COLO829 (cell line): ENCODE measurements around the gene TUBGCP5.

ENCODE experiments used
- DNase-seq: peaks from one replicate; pipeline ENCODE4 v3.0.0; 2012; ENCODE audit warnings: low spot score

TUBGCP5 gene

DNA sequence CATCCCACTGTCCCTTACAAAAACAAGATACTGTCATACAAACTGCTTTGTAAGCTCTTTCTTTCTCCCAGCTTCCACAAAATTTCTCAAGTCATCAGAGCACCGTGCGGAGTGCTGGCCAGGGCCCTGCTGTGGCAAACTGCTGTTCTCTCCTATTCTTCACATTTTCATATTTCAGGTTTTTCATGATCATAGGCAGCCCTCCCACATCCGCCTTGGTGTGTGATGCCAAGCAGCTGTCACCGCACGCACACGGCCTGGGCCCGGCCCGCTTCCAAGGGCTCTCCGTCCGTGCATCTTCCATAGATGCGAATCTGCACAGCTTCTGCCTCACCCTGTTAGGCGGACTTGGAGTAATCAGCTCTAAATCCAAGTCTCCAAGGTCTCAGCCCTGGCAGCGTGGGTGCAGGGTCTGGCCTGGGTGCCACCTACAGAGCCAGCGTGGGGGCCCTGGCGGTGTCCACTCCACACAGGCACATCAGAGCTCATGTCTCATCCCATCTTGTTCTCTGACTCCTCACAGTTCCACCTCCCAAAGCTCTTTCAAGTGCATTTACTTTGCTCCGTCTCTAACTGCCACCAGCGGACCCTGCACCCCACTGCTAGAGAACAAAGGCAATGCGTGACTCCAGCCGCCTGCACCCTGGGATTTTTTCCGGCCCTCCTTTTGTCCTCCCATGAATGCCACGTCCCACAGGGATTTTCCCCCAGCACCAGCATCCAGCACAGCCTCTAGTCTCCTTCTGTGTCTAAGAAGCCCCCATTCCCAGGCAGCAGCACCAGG, 86.4 kb downstream of the TUBGCP5 start:
- no peak for DNase-seq

DNA sequence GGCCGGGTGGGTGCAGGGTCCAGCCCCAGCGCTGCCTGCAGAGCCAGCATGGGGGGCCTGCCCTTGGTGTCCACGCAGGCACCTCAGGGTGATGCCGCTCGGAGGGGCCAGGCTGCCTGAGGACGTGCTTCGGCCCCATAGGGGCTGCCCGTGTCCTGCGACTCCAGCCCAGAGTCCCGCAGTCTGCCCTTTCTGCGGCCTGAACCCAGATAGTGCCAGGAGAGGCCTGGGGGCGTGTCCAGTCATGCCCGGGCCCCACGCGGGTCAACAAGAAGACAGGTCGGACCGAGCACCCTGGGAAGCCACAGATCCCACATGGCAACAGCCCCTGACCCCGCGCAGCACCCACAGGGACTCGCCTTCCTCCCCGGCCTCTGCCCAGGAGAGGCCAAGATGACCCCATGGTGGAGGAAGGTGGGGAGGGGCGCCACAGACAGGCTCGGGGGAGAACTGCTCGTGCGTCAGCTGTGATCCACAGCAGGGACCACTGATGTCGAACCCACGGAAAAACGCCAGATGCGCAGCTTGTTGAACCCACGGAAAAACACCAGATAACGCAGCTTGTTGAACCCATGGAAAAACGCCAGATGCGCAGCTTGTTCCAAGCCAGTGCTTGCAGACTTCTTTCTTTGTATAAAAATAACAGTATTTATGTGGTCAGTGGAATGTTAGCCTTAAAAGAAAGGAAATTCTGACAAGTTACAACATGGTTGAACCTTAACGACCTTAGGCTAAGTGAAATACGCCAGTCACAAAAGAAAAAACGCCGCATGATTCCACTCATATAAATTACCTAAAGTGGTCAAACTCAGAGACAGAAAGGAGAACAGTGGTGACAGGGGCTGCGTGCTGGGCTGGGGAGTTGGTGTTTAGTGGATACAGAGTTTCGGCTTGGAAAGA, 87.7 kb downstream of the TUBGCP5 start:
- no peak for DNase-seq

DNA sequence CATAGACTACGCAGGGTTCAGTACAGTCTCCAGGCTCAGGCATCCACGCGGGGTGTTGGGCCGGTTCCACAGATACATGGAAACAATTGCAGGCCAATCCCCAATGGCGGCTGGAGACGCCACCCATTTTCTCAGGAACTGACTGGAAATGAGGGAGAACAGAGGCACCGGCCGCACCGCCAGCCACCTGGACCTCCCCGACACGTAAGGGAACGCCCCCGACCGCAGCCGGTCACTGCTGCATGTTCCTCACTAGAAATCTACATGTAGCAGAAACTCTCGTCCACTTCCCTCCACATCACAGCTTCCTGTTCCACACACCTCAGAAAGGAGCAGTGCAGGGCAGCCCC, 88.4 kb downstream of the TUBGCP5 start:
- no peak for DNase-seq

DNA sequence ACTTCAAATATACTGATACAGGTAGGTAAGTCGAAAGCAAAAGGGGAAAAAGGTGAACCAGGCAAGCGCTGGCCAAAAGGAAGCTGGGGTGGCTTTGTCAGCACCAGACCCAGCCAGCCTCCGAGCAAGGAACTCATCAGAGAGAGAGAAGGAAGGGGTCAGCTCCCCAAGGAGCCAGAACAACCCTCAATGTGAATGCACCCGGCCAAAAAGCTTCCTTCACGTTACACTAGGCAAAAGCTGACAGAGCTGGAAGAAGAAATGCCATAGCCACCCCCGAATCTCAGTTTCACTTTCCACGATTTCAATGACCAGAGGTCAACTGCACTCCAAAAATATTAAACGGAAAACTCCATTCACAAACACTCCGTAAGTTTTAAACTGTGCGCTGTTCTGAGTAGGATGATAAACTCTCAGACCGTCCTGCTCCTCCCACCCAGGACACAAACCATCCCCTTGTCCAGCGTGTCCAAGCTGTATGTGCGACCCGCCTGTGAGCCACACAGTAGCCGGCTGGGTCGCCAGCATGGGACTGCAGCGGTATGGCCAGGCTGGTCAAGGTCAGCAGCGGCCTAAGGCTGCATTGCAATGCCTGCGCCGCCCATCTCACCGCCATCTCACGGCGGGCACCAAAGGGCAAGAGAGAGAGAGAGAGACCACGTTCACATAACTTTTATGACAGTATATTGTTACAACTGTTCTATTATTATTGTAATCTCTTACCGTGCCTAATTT, 88.9 kb downstream of the TUBGCP5 start:
- DNase-seq: no peak
